ENCODE measurements around the gene MAP3K15.

GRCh38 chrX:19392703-19393102 is 122.6 kb downstream of the MAP3K15 start:
- no peak for TF ChIP-seq FOXK2 (IDR thresholded peaks at IDR 0.05)
- TF ChIP-seq FOXM1 (IDR thresholded peaks at IDR 0.05; ENCODE audit: borderline replicate concordance): no peak
- no peak for TF ChIP-seq SUZ12 (IDR thresholded peaks at IDR 0.05)
- TF ChIP-seq HDGF (IDR thresholded peaks at IDR 0.05; ENCODE audit: borderline replicate concordance): no peak
- no peak for TF ChIP-seq SP1 (IDR thresholded peaks at IDR 0.05)
- TF ChIP-seq BHLHE40 (IDR thresholded peaks at IDR 0.05; ENCODE audit: borderline replicate concordance): no peak
- TF ChIP-seq CTBP1 (IDR thresholded peaks at IDR 0.05; ENCODE audit: borderline replicate concordance): no peak
- no peak for TF ChIP-seq ZNF384 (IDR thresholded peaks at IDR 0.05)

Data from HEK293T (cell line).